Epithelial cell of prostate (primary cell): ENCODE results near the gene TNS4.
"Not testable (repeated sequence)": the region's sequence is repeated elsewhere in the genome, so short reads cannot be mapped to it uniquely, and the experiment has no call there.

Experiments used
- DNase-seq: peaks from one replicate; pipeline ENCODE4 v3.0.0-alpha.2; 2011; ENCODE audit warnings: low read depth, low spot score
- H3K27ac ChIP-seq: fragments of 450-650 bp; 2 replicates; pipeline ENCODE4 v1.5.1; 2017; ENCODE audit warnings: mild to moderate bottlenecking

Gene TNS4

DNA sequence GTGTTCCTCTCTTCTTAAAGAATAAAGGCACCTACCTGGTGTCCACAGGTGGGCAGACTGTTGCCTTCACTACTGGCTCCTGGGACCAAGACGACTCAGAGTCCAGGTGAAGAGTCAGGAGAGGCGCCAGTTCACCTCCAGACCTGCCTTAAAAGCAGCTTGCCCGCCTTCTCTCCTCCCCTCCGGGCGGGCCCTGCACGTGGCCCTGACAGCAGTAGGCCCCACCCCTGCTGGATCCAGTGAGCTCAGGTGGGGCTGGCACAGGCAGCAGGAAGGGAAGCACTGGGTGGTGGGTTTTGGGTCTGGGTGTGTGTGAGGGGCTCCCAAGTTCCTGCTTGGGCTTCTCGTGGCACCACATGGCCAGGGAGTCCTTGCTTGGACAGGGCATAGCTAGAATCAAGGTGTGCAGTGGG lies at the start of gene TNS4:
Gene TNS4 (minus strand): TSS at position 125 of the 413 bp plus-strand sequence. CDS start 5,198 bp downstream, outside the sequence.
- H3K27ac ChIP-seq: peak within 1 kb of the TSS; percentile 99
- no peak for DNase-seq

DNA sequence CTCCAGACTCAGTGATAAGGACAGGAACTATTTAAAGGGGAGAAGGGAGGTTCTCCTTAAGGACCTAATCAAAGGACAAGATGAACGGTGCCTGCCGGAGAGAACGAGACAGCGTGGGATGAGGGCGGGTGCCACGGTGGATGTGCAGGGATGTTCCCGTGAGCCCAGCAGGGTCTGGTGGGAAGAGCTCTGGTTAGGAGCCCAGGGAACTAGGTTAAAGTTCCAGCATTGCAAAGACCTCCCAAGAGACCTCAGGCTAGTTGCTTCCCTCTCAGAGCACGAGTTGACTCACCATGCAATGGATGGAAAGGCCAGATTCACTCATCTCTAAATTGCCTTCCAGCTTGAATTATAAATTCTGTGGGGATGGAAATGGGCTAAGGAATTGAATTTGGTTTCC lies 49.2 kb upstream of the TNS4 start:
- no peak for DNase-seq
- H3K27ac ChIP-seq: no peak overlapping the region

DNA sequence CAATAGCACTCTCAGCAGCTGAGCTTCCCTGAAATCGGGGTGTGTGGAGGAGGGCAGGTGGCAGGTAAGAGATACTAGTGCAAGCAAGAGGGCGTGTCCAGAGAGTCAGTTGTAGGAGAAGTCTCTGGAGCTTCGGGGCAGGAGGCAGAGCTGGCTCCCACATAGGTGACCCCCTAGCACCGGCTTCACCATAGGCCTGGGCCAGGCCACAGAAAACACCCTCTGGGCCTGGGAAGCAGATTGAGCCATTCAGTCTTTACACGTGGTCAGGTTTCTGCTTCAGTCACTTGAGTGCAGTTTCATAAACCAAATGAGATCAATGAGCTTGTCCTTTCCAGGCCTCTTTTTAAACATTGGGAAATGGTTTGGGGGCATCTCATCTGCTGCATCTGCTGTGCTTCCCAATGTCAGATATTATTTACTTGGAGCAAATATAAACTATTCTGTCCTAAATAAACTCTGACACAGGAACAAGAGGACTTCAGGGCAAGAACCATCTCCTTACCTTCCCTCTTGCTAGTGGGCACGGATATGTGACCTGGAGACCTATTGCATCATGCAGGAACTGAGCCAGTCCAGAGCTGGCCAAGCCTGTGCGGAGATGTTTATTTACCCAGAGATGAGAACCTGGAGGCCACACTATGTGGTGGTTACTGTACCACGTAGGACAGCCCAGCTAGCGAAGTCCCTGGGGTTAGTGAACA lies 47.7 kb upstream of the TNS4 start:
- DNase-seq: no peak
- H3K27ac ChIP-seq: peak overlapping the region; percentile 78

- peak overlapping the region; percentile 78 for H3K27ac ChIP-seq
Measured at GRCh38 chr17:40548491-40548981, 47.1 kb upstream of the TNS4 start.

GRCh38 chr17:40547785-40548478 lies 46.5 kb upstream of the TNS4 start:
- no peak for DNase-seq
- peak overlapping the region; percentile 78 for H3K27ac ChIP-seq

More at GRCh38 chr17:40548491-40548981, 47.1 kb upstream of the TNS4 start:
- DNase-seq: no peak

- peak; percentile 86 for DNase-seq
- H3K27ac ChIP-seq: peak overlapping the region; percentile 78
Measured at GRCh38 chr17:40547079-40547784, 45.8 kb upstream of the TNS4 start.

DNA sequence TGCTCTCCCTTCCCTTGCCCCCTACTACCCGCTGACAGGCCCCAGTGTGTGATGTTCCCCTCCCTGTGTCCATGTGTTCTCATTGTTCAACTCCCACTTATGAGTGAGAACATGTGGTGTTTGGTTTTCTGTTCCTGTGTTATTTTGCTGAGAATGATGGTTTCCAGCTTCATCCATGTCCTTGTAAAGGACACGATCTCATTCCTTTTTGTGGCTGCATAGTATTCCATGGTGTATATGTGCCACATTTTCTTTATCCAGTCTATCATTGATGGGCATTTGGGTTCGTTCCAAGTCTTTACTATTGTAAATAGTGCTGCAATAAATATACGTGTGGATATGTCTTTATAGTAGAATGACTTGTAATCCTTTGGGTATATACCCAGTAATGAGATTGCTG lies 45.1 kb upstream of the TNS4 start:
- DNase-seq, H3K27ac ChIP-seq: not testable (repeated sequence)

- no peak overlapping the region for H3K27ac ChIP-seq
Measured at GRCh38 chr17:40545660-40546059, 44.2 kb upstream of the TNS4 start.

GRCh38 chr17:40542558-40543411 lies 41.4 kb upstream of the TNS4 start:
- H3K27ac ChIP-seq: peak overlapping the region; percentile 36
- no peak for DNase-seq

More at GRCh38 chr17:40545660-40546059, 44.2 kb upstream of the TNS4 start:
- no peak for DNase-seq

DNA sequence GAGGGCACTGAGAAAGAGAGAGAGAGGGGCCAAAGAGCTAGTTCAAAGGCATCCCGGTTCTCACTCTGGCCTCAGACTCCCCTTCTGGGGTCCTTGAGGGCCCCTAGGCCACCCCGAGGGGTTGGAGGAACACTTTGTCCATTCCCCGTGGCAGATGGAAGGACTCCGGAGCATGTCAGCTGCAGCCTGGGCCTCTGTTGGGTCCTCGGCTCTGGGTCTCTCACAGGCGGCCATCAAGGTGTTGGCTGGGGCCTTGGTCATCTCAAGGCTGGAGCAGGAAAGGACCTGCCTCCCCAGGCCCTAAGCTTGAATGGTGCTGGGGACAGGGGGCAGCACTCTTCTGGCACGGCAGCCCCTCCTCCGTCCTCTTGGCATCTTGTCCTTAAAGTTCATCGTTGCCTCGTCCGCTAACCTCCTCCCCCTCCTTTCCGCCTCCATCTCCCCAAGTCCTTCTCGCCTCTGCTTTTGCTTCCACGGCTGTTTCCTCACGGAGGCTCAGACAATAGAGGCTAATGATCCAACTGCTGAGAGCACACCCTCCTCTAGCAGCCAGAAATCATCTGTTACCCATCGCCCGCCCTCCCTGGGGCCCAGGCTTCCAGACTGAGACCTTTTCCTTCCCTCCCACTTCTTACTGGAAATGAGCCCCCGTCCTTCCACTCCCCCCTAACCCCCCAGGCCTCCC lies 40.6 kb upstream of the TNS4 start:
- H3K27ac ChIP-seq: peak overlapping the region; percentile 36
- DNase-seq: no peak

GRCh38 chr17:40541060-40541872 lies 39.8 kb upstream of the TNS4 start:
- no peak for DNase-seq
- H3K27ac ChIP-seq: no peak overlapping the region

DNA sequence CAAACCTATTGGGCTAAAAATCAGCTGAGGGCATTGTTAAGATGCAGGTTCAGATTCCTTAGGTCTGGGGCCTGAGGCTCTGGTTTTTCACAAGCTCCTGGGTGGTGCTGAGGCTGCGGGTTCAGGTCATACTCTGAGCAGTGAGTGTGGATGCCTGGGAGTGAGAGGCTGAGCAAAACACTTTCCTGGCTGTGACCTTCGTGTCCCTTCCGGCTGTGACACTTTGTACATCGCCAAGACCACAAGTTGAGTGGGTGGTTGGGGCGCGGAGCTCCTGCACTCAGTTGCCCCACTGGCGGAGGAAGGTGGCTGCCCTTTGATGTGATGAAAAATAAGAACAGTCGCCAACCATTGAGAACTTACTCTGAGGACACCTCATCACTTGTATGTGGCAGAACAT lies 39.0 kb upstream of the TNS4 start:
- no peak for DNase-seq

GRCh38 chr17:40539711-40540411 lies 38.4 kb upstream of the TNS4 start:
- DNase-seq: no peak
- H3K27ac ChIP-seq: no peak overlapping the region

More for the DNA sequence above, 39.0 kb upstream of the TNS4 start:
- no peak overlapping the region for H3K27ac ChIP-seq

DNA sequence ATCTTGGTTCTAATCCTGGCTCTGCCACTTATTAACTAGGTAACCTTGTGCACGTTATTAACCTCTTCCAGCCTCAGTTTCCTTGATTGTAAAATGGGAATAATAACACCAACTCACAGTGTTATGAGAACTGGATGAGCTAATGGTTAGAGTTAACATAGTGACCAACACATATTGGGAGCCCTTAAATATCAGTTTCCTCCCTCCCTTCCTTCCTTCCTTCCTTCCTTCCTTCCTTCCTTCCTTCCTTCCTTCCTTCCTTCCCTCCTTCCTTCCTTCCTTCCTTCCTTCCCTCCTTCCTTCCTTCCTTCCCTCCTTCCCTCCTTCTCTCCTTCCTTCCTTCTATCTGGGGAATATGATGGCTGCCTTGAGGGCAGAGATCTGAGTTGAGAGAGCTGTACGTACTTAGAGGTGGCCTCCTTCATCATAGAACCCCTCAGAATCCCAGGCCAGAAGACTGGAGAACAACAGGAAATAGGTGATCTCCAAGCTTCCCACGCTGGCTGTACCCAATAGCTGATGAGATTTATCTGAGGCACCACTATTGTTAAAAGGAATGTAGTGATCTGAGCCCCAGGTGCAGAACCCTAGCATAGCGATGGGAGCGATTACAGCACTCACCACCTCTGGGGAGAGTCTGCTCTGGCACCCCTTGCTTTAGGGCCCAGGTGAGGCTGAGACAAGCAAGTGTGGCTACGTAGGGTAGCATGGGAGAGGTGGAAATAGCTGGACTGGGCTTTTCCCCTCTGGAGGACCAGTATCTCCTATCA lies 37.7 kb upstream of the TNS4 start:
- H3K27ac ChIP-seq: peak overlapping the region; percentile 87
- DNase-seq: no peak

DNA sequence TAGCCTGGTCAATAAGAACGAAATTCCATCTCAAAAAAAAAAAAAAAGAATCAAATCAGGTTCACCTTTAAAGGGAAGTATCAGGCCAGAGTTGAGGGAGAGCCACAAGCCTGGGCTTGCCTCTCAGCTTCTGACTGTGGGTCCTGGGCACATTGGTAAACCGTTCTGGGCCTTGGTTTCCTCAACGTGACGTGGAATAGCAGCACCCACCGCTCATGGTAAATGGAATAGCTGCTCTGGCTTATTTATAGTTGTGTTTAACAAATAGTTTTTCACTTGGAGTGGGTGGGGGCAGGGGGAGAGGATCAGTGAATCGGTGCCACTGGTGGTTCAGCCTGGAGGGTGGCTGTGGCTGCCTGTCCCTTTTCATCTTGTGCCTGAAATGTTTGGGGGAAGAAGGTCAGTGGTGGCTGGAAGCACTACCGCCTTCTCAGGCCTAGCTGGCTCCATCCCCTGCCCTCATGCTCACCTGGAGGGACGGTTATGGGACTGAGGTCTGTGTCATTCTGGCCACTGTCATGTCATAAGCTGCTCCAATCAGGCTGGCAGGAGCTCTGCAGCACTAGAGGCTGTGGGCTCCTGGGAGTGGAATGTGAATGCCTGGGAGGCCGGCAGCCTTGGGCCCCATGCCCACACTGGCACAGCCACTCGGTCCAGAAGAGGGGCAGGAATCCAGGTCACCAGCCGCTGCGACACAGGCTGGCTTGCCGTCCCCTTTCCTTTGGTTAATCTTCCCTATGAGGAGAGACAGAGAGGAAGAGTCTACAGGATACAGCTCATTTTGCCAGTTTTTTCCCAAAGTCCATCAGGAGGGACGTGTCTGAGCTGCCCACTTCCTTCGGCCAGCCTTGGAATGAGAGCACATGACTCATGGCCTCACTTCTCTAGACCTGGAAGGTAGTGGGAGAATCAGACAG lies 36.9 kb upstream of the TNS4 start:
- H3K27ac ChIP-seq: peak overlapping the region; percentile 87
- peak; percentile 60 for DNase-seq
